NCI-H146 treated with DMSO at 0.1 percent for 48 hours (cell line): Measurements from ENCODE around the gene VPS37B.
"Not testable (repeated sequence)": the region's sequence is repeated elsewhere in the genome, so short reads cannot be mapped to it uniquely, and the experiment has no call there.

Source experiments
- DNase-seq: peaks from one replicate; lab custom pipeline; 2025; ENCODE audit not compliant: unreplicated experiment; lab: John Stamatoyannopoulos, UW

The VPS37B gene

DNA sequence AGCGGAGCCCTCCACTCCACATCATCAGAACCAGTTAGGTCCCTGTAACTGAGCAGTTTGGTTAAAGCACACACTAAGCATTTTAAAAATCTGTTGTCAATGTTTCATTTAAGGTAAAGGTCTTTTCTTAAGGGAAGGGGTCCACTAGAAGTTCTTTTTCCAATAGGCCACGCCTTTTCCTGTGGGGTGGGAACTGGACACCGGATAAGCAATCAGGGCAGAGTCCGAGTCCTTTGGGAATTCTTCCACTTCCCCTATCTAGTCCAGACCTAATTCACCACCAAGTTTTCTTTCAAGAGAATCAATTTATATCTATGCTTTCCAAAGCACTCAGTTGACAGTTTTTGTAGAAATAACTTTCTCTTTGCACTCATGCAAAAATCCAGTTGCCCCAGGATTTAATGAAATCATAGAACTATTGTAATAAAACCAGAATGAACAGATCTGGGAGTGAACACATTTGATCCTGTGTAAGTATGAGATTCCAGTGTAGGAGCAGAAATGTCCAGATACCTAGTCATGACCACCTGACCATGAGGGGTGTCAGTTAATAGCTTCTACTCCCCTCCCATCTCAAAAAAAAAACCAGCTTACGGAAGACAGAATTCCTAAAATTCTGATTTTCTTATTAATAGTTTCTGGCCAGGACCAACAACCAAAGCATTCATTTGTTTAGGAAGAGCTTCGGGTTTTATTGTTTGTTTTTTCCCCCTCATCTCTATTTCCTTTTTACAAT, 11.7 kb downstream of the VPS37B start:
- DNase-seq: no peak

DNA sequence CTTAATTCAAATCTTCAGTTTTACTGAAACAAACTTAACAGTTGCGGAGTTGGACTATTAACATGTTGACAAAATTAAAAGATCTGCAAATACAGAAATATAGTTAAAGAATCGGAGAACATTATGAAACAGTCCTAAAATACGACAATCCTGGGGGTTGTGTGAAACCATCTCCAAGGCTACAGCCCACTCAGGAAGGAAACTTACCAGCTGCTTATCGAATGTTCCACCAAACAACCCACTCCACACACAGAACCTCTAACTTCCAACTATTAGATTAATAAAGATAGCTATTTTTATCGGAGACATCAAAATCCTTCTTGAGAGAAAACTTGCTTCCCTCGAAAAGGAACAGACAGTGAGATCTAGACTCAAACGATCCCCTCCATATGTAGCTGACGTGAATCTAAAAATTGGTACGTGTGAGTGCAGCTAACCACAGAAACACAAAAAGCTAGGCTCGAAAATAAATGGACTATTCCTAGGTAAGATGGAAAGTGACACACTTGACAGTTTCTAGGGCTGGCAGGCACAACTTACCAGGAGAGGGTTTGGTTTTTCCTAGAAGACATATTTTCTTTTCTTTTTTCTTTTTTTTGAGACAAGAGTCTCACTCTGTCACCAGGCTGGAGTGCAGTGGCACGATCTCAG, 12.9 kb downstream of the VPS37B start:
- DNase-seq: no peak

DNA sequence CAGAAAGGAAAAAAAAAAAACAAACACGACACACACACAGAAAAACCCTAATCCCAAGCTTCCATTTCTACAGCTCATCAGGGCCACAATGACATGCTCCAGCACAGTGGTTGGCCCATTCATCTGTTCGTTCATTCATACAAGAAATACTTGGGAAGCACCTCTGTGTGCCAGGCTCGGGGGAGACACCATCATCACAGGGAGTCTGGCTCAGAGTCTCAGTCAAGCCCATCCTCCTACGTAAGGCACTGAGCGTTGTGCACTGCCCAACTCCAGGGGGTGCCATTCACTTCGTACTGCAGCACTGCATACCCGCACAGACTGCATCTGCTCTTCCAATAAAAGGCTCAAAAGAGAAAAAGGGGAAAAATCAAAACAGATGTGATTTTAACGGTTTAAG, 15.3 kb downstream of the VPS37B start:
- no peak for DNase-seq

DNA sequence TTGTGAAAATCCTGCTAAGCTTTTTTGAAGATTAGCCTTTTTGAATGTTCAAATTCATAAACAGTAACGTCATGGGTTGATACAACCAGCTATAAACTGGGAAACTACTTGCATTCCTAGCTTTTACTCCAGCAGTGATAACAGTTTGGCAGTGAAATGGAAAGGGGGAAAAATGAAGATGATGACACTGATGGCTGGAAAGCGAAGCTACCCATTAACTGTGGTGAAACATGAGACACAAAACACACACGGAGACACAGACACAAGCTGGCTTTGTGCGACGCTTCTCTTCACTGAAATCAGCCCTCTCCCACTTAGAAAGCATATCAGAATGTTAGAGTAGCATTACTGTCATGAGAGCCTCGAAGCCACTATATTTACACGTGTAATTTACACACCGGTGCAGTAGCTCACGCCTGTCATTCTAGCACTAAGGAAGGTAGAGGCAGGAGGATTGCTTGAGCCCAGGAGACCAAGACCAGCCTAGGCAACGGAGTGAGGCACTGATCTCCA, 15.7 kb downstream of the VPS37B start:
- DNase-seq: no peak

DNA sequence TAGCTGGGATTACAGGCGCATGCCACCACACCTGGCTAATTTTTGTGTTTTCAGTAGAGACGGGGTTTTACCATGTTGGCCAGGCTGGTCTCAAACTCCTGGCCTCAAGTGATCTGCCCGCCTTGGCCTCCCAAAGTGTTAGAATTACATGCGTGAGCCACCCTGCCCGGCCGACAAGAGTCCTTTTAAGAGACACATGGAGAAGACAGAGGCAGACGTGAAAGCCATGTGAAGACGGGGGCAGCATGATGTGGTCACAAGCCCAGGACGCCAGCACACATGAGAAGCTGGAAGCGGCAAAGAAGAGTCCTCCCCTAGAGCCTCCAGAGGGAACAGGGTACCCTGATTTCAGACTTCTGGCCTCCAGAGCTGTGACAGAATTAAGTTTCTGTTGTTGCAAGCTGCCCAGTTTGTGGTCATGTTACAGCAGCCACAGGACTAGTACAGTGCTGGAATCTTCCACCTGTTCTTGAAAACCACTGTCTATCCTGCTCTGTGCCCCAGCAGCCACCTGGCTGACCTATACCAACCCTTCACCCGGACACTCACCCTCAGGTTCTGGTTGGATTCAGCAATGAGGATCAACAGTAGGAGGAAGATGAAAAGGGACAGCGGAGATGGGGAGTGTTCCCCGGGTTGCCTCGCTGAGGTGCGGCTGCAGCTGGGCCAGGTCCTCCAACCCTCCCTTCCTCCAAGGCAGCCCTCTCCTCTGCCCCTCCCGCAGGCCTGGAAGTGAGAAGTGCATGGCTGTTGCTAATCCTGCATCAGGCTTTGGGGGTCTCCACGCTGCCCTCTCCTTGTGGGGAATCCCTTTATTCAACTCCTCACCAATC, 16.9 kb downstream of the VPS37B start:
- no peak for DNase-seq

DNA sequence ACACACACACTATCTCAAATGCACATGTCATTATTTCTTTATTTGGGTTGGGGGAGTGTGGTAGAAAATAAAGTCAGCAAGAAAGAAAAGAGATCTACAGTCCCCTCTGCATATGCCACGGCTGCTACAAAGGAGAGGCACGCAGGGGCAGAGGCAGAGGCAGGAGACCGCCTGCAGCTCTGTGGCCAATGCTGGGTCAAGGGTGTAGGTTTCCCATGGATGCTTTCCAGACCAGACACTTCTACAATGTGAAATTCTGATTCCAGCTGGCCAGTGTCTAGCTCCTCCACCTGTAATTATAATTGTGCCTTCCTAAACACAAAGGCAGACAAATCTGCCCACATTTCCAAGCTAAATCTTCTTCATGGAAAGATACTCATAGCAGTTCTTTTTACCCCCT, 19.2 kb downstream of the VPS37B start:
- DNase-seq: peak; percentile 18

DNA sequence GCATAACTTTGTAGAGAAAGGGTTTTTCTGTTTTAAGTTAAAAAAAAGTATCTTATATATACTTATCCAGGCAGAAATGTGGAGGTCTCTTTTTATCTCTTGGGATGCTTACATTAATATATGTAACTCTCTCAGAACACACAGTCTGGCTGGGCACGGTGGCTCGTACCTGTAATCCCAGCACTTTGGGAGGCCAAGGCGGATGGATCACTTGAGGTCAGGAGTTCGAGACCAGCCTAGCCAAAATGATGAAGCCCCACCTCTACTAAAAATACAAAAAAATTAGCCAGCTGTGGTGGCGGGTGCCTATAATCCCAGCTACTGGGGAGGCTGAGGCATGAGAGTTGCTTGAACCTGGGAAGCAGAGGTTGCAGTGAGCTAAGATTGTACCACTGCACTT, 19.6 kb downstream of the VPS37B start:
- not testable (repeated sequence) for DNase-seq

DNA sequence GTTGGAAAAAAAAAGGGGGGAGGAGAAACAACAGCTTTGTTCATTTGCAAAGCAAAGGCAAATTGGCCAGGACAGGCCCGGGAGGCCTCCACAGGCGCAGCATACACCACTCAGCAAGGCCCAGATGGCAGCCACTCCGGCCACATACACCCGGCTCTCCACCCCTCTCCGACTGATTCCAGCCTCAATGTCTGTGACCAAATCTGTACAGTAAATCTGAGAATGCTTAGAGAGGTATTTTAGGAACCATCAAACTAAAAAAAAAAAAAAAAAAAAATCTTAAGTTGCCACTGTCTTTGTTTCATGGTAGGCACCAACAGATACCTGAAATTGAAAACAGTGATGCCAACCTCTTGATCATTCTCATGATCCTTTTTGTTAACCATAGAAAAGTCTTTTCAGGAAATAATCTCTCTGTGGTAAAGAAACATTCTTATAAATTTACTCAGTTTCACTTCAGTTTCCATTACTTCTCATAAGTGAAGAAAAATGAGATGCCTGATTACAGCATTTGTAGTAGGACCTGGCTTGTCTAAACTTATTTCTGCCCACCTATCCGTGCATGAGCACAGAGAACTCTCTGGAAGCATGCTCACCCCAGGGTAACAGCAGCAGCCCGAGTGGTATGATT, 20.2 kb downstream of the VPS37B start:
- no peak for DNase-seq

DNA sequence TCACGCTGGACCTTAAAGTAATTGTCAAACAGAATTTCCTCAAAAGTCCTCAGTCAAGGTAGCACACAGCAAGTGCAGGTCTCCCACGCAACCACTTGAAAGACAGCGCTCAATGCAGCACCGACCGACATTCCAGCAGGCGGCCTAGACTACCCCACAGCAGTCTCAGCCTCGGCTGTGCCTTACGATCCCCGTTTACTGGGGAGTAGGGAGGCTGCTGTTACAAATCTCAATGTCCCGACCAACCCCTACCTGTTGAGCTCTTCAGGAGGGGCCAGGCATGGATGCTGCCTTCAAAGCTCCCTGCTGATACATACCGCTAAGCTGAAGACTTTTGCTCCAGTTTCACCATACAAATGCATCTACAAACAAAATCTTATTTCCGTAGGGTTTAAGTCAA, 21.8 kb downstream of the VPS37B start:
- no peak for DNase-seq

DNA sequence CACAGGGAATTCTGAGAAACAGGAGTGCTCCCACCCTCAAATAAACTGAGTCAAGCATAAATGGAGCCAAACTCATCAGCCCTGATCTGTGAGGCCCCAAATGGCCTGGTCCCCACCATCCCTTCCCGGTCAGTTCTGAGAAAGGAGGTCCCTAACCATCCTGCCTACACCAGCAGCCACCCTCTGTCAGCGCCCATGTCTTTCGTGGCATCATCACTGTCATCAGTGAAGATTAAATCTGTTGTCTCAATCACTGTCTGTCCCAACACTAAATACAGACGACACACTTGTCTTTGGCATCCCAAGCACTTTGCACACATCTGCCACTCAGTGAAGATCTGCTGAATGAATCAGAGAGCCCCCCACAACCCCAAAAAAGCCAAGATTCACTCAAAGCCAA, 22.4 kb downstream of the VPS37B start:
- no peak for DNase-seq

DNA sequence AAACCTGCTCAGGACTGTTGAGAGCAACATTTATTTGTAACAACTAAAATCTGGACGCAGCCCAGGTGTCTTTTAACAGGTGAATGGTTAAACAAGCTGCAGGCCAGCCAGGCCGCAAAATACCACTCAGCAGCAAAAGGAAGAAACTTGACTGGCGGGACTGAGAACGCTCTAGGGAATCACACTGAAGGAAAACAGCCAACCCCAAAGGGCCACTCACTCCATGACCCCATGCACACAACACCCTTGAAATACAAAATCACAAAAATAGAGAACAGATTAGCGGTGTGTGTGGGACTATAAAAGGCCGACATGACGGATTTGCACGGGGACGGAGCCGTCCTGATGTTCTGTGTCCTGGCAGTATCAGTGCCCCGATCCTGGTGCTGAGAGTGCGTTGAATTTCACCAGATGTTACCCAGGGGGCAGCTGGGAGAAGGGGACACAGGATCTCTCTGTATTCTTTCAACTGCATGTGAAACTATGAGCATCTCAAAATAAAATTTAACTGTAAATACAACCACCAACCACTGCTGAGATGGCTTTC, 23.0 kb downstream of the VPS37B start:
- DNase-seq: no peak

DNA sequence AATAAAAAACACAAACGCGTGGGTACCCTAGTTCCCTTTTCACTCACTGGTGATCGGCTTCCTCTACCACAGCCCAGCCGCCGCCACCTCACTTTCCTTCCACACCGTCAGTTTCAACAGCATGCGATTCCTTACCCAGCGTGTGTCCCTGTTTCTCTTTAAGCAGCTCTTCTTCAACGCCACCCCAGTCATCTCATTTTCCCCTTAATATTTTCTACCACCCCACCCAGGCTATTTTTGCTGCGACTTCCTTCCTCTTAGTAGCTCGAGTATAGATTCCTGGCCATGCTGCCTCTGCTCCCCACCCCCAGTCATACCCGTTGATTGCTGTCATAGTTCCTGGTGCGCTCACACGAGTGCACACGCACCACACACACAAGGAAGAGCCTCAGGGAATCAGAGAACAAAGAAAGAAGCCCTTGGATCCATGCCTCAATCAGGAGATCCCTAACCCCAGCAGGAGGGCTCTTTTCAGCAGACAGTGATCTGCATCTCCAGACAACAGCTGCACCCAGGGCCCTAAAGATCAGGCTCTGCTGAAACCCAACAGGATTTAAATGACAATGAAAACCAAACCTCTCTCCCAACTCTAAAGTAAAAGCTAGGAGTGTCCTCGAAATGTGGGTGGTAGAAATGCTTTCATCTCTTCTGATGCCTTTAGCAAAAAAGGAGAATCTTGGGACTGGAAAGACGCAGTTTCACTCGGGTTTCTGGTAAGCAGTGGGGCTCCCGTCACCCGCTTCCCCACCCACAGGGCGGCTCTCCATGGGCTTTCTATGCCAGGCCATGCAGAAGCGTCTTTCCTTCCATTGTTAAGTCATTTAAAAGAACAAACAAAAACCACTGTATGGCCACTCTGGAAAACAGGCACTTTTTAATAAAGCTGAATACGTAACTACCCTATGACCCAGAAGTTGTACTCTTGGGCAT, 23.8 kb downstream of the VPS37B start:
- DNase-seq: peak; percentile 96

DNA sequence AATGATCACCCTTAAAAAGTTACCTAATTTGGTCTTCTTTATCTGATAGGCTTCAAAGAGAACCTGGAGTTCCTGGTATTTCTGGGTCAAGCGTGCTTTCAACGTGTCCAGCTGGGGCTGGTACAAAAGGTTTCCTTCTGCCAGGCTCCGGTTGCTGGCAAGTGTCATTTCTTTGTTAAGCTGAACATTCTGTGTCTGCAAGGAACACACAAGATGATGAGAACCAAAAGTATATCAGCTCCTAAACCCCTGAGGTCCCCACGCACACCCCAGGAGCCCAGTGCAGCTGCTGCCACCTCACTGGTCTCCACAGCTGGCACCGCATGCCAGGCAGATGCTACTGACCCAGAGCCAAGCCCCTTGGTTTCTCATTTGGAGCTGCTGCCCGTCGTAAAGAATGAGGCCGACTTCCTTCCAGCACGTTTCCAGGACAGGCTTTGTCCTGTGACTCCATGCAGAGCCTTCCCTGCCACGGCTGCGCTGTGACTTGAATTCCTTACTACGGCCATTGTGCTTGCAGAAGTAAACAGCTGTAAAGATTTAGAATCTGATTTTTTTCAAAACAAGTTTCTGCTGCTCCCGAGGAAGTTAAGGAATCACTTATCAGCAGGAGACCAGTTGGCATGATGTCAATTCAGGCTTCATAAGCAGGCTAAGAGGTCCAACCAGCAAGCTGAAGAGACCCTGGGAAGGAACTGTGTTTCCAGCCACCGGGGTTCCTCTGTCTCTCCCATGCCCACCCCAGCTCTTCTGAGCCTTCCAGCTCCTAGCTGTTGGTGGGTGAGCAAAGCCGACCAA, 24.9 kb downstream of the VPS37B start:
- no peak for DNase-seq

DNA sequence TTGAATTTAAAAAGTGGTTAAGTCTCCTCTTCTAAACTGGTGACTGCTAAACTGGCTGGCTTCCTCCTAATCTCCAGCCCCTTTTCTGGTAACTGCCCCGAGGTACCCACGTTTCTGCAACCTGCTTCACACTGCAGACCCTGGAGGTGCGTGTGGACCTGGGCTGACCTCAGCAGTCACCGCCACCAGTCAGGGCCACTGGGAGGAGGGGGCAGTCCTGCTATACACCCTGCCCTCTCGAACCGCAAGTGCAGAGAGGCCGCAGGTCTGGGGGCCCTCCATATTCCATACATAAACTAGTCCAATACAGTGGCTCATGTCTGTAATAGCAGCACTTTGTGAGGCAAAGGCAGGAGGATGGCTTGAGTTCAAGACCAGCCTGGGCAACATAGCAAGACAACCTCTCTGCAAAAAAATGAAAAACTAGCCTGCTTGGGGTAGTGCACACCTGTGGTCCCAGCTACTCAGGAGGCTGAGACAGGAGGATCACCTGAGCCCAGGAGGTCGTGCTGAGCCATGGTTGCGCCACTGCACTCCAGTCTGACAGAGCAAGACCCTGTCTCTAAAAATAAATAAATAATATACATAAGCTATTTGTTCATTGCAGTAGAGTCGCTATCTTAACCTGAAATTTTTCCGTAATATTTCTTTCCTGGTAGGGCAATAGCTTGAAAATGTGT, 25.6 kb downstream of the VPS37B start:
- DNase-seq: no peak

DNA sequence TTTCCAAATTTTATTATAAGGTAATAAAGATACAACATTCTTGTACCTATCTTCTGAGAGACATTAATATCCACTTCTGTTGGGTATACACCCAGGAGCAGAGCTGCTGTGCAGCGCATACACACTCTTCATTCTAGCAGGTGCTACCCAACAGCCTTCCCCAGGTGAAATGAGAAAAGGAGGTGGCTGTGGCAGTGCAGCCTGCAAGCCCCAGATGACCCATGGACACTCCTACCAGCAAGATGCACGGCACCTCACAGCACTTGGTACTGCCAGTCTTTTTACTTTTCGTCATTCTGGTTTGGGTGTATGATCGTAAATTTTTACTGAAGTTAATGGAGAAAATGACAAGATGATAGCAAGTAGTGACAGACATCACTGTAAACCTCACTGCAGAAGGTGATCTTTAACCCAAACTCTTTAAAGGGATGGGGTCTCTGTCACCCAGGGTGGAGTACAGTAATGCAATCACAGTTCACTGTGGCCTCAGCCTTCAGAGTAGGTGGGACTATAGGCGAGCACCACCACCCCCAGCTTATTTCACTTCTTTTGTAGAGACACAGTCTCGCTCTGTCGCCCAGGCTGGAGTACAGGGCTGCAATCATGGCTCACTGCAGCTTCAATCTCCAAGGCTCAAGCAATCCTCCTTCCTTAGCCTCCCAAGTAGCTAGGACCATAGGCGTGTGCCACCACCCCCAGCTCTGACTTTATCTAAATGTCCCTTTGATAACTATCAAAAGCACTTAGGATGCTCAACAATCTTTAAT, 26.5 kb downstream of the VPS37B start:
- no peak for DNase-seq

DNA sequence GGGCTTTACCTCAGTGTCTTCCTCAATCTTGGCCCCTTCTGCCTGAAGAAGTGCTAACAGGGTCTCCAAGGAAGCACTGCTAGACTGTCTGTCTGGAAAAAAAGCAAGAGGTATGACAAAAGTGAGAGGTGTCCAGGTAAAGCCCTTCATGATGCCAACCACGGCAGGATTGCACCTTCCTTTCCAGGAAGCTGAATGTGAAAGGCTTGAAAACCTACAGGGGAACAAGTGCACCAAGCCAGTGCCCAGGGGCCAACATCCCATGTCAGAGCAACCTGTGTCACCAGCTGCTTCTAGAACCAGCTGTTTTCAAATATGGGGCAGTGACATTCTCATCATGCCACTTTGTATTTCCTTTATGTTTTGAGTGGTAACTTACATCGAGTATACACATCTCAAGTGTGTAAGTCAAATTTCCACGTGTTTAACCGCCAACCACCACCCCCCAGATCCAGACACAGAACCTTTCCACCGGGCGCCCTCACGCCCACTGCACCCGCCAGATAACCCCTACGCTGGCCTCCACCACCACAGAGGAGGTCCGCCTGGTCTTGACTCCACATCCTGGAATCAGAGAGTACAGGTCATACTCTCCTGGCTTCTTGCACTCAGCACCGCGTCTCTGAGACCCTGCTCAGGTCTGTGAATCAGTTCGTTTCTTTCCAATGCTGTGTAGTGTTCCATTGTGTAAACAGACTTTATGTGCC, 27.3 kb downstream of the VPS37B start:
- DNase-seq: no peak
